KOPT-K1 (cell line): ENCODE results near the gene HCN3.
A peak's percentile ranks its signal among the peaks of the same experiment; 100 is the strongest.

Source experiments
- H3K27ac ChIP-seq: fragments of 200-600 bp; sonication (generic); 2 replicates; pipeline ENCODE4 v1.5.1; 2016; ENCODE audit warnings: antibody characterized with exemption, mild to moderate bottlenecking, low read depth, low read length; ENCODE audit not compliant: poor library complexity, severe bottlenecking
- H3K36me3 ChIP-seq: fragments of 200-600 bp; sonication (generic); 2 replicates; pipeline ENCODE4 v1.5.1; 2017; ENCODE audit warnings: antibody characterized with exemption, mild to moderate bottlenecking, low read length, moderate library complexity; ENCODE audit not compliant: insufficient read depth
- H3K9me3 ChIP-seq: fragments of 200-600 bp; sonication (generic); 2 replicates; pipeline ENCODE4 v1.5.1; 2017; ENCODE audit warnings: antibody characterized with exemption, low read length, mild to moderate bottlenecking; ENCODE audit not compliant: insufficient read depth, poor library complexity, severe bottlenecking

The HCN3 gene

DNA sequence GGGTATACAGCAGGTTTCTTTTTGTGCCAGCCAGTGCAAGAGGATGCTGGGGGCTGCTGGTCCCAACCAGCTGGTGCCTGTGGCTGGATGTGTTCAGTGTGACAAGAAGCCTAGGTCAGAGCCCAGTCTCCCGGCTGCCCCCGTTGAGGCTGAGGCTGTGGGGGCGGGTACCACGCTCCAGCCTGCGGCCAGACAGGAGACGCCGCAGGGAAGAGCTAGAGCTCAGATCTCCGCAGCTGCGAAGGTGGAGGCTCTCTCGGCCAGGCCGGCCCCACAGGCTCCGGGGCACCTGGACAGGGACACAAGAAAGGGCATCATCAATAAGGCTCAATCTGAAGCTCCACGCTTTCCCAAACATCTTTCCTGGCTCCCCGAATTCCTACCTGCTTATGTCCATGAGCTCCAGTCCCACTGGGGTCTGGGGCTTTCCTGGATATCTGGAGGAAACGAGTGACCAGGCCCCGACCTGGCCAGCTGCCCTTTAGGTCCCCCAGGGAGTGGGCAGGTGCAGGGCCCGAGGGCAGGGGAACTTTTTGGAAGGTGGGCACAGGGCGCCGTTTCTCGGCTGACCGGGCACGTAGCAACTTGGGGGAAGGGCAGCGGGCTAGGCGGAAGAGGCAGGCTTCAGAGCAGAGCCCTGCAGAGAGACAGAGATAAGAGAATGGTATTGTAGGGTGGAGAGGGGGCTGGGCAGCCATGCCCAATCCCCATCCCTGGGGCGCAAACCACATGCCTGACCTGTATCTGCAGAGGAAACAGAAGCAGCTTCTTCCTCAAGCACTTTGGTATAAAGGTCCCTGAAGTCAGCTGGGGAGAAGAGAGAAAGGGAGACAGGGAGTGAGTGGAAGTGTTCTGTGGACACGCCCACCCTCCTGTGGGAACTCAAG lies 29.4 kb upstream of the HCN3 start:
- Histone ChIP-seq H3K9me3 (no peaks in the 10 kb centered on the region), H3K27ac (no peak overlapping the region), H3K36me3 (peaks cover 12% of the 10 kb centered on the region; the same call in 1 of the 2 replicates)

DNA sequence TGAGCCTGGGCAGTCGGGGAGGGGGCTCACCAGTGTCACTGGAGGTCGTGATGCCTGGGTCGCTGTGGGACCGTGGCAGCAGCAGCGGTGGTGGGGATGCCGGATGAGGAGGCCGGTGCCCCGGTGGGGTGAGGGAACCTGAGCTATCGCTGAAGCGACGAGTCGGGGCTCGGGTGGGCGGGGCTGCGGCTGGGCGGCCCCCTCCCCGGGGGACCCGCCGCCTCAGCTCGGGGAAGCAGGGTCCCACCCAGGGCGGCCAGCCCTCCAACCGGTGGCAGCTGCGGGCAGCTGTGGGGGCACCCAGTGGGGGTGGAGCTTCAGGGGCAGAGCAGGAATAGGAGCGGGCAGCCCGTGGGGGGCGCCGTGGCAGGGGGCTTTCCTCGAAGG lies 27.0 kb upstream of the HCN3 start:
- H3K36me3 ChIP-seq: peaks cover 12% of the 10 kb centered on the region; the same call in 1 of the 2 replicates
- no peaks in the 10 kb centered on the region for H3K9me3 ChIP-seq
- H3K27ac ChIP-seq: peak overlapping the region; percentile 71

DNA sequence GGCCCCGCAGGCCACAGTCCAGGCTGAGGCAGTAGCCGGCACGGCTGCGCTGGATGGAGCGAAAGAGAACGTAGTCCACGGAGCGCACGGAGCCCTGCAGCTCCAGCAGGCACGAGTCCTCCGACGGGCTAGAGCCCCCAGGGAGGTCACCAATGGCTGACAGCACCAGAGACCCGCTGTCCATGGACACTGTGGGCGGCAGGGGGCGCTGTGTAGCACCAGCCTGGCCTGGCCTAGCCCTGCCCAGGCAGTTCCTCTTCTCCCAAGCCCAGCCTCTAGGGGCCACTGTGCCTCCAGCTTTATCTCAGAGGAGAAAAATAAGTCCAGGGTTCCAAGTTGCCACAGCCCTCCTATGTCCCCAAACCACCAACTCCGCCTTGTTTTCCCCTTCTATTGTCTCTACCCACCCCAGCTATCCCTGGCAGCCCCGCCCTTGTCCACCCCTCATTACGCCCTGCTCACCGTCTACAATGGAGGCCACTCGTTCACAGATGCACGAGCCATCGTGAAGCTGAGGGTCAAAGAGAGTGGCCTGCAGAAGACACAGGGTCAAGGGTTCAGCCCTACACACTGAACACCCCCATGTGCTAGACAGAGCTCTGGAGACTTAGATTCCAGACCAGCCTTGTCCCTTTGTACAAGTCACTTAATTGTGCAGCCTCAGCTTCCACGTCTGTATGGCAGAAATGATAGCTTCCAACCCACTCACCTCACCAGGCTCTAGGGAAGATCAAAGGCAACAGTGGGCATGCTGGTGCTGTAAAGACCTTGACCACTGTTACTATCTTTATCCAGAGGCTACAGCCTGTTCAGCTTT lies 26.4 kb upstream of the HCN3 start:
- H3K27ac ChIP-seq: peak overlapping the region; percentile 71

DNA sequence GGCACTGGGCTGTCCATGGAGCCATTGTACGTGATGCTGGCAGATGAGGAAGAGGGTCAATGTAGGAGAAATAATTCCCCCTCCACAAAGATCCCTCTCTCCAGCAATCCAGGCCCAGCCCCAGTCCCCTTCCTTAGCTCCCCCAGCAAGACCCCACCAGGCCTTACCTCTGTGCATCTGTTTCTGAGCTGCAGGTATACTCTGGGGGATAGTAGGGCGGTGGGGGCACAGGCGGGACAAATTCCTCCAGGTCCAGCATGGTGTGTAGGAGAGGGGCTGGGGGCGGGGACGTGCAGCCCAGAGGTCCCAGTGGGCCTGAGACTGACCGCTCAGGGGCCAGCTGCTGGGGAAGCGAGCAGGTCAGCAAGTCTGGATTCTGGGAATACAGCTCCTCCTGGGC lies 25.7 kb upstream of the HCN3 start:
- peak overlapping the region; percentile 71 for H3K27ac ChIP-seq
- no peaks in the 10 kb centered on the region for H3K9me3 ChIP-seq
- H3K36me3 ChIP-seq: peaks cover 22% of the 10 kb centered on the region

More for the DNA sequence above, 26.4 kb upstream of the HCN3 start:
- H3K36me3 ChIP-seq: peaks cover 15% of the 10 kb centered on the region
- H3K9me3 ChIP-seq: no peaks in the 10 kb centered on the region

DNA sequence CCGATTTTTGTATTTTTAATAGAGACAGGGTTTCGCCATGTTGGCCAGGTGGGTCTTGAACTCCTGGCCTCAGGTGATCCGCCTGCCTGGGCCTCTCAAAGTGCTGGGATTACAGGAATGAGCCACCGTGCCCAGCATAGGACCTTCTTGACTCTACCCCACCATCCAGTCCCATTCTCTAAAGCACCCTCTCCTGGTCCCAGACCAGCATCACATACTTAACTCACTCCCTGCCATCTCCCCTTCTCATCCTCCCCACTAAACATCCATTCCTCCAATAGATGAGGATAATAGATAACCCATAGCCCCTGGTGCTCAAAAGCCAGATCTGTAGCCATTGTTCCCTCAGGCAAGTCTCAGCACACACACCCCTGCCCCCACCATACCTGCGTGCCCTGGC lies 24.1 kb upstream of the HCN3 start:
- no peaks in the 10 kb centered on the region for H3K9me3 ChIP-seq
- no peak overlapping the region for H3K27ac ChIP-seq
- peaks cover 24% of the 10 kb centered on the region for H3K36me3 ChIP-seq

DNA sequence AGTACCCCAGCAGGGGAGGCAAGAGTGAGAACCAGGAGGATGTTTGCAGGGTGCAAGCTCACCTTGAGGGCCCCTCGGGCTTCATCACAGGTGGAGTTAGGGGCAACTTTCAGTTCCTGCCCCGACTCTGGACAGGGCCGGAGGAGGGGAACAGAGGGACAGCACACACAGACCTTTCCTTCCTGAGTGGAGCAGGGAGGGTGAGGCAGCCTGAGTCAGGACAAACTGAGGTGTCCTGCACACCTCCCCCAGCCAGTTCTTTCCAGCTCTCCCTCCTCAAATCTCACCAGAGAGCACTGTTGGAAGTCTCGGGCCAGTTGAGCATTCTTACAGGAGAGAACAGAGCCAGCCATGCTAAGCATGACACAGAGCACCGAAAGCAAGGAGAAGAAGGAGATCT lies 23.5 kb upstream of the HCN3 start:
- no peak overlapping the region for H3K27ac ChIP-seq
- H3K9me3 ChIP-seq: no peaks in the 10 kb centered on the region
- peaks cover 28% of the 10 kb centered on the region for H3K36me3 ChIP-seq

DNA sequence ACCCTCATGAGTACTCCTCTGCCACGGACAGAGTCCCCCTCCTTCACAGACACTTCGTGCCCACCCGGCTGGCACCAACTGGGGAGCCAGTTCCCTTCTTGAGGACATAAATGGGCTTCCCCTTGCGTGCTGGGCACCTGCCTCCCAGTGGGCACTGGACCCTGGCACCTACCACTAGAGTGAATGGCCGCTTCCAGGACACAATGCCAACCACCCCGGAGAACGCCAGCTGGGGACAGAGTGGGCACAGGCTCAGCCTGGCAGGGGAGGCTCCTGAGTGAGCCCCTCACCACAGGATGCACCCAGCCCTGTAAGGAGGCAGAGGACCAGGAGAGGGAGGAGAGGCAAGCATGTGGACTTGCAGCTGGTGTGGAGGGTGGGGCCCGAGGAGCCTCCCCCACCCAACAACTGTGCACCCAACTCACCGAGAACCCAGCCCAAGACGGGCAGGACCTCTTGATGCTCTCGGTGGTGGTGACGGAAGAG lies 23.0 kb upstream of the HCN3 start:
- Histone ChIP-seq H3K27ac (peak overlapping the region; percentile 63), H3K36me3 (peaks cover 32% of the 10 kb centered on the region), H3K9me3 (no peaks in the 10 kb centered on the region)

DNA sequence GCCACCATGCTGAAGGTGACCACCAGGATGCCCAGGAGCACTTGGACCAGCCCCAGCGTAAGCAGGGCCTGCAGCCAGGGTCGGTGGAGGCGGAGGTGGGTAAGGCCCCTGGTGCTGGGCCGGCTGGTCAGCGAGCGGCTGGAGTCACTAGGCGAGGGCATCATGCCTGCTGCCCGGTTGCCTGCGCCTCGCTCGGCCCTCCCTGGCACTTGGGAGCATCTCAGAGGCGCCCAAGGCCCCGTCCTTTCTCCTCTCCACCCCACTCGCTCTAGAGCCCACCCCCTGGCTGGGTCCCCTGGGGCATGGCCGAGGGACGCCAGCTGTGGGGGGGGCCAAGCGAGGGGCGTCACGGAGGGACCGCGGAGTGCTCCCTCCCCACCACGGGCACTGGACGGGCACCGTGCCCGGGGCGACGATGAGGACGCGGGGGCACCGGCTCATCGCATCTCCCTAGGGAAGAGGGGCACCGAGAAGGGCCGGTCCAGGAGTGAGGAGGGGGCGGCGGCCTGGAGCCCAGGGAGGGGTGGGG lies 22.5 kb upstream of the HCN3 start:
- H3K27ac ChIP-seq: peak overlapping the region; percentile 63
- H3K36me3 ChIP-seq: peaks cover 37% of the 10 kb centered on the region
- no peaks in the 10 kb centered on the region for H3K9me3 ChIP-seq

DNA sequence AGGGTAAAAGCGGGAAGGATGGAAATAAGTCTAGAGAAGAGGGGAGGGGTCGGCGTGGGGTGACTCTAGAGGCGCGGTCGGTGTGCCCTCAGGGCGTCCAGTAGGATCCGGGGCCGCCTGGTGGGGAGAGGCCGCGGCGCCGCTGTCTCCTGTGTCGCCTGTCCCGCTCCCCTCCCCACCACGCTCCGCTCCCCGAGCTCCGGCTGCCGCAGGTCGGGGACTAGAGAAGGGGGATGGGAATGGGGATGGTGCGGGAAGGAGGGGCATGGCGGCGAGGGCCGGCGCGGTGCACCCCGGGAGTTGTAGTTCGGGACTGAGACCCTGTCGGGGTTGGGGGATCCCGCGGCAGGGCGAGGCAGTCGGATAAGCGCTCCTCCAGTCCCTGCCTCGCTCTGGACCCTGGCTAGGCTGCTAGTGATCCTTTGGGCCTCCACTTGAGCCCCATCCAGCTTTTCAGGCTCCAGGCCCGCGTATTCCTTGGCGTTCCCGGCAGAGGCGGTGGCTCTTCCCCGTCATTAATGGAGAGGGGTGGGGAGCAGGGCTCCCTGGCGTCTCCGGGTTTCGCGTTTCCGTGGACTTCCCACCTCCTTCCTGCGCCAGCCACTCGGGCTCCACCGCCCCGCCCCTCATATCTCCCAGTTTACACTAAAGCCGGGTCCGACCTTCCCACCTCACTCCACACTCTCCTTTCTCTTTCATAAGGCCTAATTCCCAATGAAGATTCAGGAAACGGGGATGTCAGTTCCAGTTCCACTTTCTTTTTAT lies 21.8 kb upstream of the HCN3 start, which contains the start of gene ENTREP3:
ENTREP3 (minus strand) TSS at position 241 of the 765 bp plus-strand sequence. CDS start 606 bp downstream, outside the sequence.
- Histone ChIP-seq H3K27ac (peak within 1 kb of the TSS; percentile 63), H3K36me3 (peaks cover 44% of the 10 kb centered on the region), H3K9me3 (no peaks in the 10 kb centered on the region)

DNA sequence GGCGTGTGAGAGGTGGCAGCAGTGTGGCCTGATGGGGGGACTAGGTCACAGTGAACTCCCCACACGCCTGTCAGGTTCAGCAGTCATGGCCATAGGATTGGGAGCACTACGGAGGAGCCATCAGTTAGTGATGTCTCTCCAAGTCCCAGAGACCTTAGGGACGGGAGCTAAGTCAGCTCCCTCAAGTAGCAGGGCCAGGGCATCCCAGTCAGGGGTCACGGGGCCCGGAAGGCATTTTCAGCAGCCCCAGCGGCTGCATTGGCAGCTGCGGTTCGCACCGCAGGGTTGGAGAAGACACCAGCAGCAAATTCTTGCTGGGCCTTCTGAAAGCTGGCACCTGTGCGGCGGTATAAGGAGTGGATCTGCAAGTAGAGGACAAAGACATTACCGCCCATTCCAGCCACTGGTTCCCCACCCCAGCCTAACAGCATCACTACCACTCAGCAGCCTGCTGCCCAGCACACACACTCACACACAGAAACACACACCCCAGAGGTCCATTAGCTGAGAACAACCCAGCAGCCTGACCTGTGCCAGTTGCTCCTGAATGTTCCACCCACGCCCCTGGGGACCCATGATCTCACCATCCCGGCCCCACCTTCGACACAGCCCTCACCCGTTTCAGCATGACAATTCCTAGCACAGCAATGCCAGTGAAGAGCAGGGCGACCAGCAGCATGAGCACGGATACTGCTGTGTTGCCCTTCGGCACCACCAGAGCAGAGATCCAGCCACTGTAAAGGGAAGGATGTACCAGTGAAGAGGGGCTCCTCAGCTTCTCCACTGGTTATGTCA lies 21.0 kb upstream of the HCN3 start:
- H3K36me3 ChIP-seq: peaks cover 49% of the 10 kb centered on the region
- H3K9me3 ChIP-seq: no peaks in the 10 kb centered on the region
- no peak overlapping the region for H3K27ac ChIP-seq

DNA sequence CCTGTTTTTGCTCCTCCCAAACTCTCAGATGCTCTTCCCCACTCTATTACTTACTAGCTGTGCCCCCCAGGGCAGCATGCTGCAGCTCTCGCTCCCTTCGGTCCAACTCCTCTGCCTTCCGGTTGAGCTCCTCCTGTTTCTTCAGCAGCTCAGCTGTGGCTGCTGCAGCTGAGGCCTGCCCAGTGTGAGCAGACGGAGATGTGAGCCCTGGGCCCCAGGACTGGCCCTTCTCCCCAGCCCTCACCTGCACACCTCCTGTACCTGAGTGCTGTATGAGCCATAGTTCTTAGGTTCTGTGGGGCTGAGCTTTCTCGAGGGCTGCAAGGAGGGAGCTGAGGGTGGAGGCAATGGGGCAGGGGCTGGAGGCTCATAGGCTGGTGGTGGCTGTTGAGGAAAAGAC lies 17.0 kb upstream of the HCN3 start:
- H3K27ac ChIP-seq: no peak overlapping the region
- H3K36me3 ChIP-seq: peaks cover 78% of the 10 kb centered on the region
- H3K9me3 ChIP-seq: no peaks in the 10 kb centered on the region

DNA sequence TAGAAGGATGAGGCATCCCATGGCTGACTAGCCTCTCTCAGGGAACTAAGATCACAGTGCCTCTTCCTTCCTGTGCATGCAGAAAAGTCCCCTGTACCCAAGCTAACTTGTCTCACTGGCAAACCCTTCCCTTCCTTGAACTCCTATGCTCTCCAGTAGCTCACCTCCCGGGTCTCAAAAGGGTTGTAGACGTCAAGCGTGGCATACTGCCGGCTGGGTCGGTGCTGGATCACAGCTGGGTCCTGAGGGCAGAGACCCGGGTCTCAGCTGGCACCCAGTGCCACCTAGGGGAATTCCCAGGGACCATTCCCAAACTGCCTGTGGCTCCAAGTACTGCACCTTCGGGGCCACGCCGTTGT lies 15.8 kb upstream of the HCN3 start:
- peak overlapping the region; percentile 78 for H3K27ac ChIP-seq
- no peaks in the 10 kb centered on the region for H3K9me3 ChIP-seq
- H3K36me3 ChIP-seq: peaks cover 80% of the 10 kb centered on the region

DNA sequence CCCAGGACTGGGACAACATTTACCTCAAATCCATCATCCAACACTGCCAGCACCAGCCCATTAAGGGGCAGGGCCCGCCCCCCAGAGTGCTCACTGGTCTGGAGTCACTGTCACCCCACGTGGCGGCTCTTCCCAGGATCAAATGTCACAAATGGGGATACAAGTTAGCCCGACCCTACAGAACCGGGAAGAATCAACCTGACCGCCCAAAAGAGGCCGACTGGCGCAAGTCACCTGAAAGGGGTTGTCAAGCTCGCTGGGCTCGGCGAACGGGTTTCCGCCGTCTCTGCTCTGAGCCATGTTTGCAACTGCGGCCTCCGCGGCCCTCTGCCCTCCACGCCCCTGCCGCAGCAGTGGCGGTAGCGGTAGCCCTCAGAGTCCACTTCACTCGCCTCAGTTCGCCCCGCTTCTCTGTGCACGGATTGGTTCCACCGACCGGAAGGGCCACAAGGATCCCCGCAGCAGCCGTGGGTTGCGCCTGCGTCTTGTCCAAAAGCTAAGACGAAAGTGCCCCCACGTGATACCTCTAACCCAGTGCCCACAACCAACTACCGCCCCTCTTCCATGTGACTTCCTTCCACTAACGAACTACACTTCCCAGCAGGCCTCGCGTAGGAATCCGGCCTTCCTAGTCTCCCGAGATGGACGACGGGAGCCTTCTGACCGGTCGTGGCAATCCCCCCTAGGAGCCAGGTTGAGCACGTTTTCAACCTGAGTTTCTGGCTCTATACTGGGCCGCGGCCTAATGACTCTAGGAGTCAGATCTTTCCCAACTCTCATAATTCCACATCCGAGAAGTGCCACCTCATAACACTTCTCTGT lies 15.2 kb upstream of the HCN3 start, which contains the start of gene SCAMP3:
SCAMP3 (minus strand) TSS at position 509 of the 822 bp plus-strand sequence; CDS start at position 300, 209 bp downstream.
- peaks cover 80% of the 10 kb centered on the region for H3K36me3 ChIP-seq
- H3K9me3 ChIP-seq: no peaks in the 10 kb centered on the region
- H3K27ac ChIP-seq: peak within 1 kb of the TSS; percentile 78
